SK-N-SH treated with all-trans-retinoic acid at 6 μM for 48 hours (cell line): ENCODE measurements around the gene CRTC3.

Experiments used
- ATAC-seq: fragments of 200-7000 bp; cut with Tn5 transposase; 3 replicates; pipeline ENCODE4 v1.9.1; 2020; ENCODE audit warnings: mild to moderate bottlenecking, moderate library complexity
- ARNTL ChIP-seq: fragments of 450-650 bp; formaldehyde crosslinking; IDR thresholded peaks from 2 replicates; pipeline ENCODE4 v1.5.0; 2020; ENCODE audit warnings: low read depth, mild to moderate bottlenecking, moderate library complexity, borderline replicate concordance
- CREB5 ChIP-seq: fragments of 250-450 bp; sonication (Bioruptor Pico); IDR thresholded peaks from 2 replicates; pipeline ENCODE4 v1.5.1; 2020; ENCODE audit warnings: low read depth, mild to moderate bottlenecking, moderate library complexity
- CSDC2 ChIP-seq: fragments of 250-450 bp; sonication (Bioruptor Pico); IDR thresholded peaks from 2 replicates; pipeline ENCODE4 v1.5.0; 2020; ENCODE audit warnings: mild to moderate bottlenecking, moderate library complexity
- CSRNP3 ChIP-seq: fragments of 250-450 bp; sonication (Bioruptor Pico); IDR thresholded peaks from 2 replicates; pipeline ENCODE4 v1.5.1; 2021; ENCODE audit warnings: mild to moderate bottlenecking, moderate library complexity
- GLIS3 ChIP-seq: fragments of 250-450 bp; sonication (Bioruptor Pico); IDR thresholded peaks from 2 replicates; pipeline ENCODE4 v1.5.0; 2020; ENCODE audit warnings: mild to moderate bottlenecking, moderate library complexity
- ISL1 ChIP-seq: fragments of 250-450 bp; sonication (Bioruptor Pico); IDR thresholded peaks from 2 replicates; pipeline ENCODE4 v2.1.2; 2022; ENCODE audit warnings: mild to moderate bottlenecking, moderate library complexity
- OSR1 ChIP-seq: fragments of 250-450 bp; sonication (Bioruptor Pico); IDR thresholded peaks from 2 replicates; pipeline ENCODE4 v1.8.0; 2022; ENCODE audit warnings: moderate library complexity, mild to moderate bottlenecking, inconsistent platforms
- PATZ1 ChIP-seq: fragments of 250-450 bp; sonication (Bioruptor Pico); IDR thresholded peaks from 2 replicates; pipeline ENCODE4 v1.8.0; 2020; ENCODE audit warnings: mild to moderate bottlenecking, moderate library complexity, borderline replicate concordance
- POU6F1 ChIP-seq: fragments of 250-450 bp; sonication (Bioruptor Pico); IDR thresholded peaks from 2 replicates; pipeline ENCODE4 v1.8.0; 2021; ENCODE audit warnings: low read depth, mild to moderate bottlenecking, moderate library complexity, borderline replicate concordance
- PPARA ChIP-seq: fragments of 250-450 bp; sonication (Bioruptor Pico); IDR thresholded peaks from 2 replicates; pipeline ENCODE4 v1.5.0; 2020; ENCODE audit warnings: mild to moderate bottlenecking, borderline replicate concordance
- RARB ChIP-seq: fragments of 250-450 bp; sonication (Bioruptor Pico); IDR thresholded peaks from 2 replicates; pipeline ENCODE4 v1.8.0; 2021; ENCODE audit warnings: mild to moderate bottlenecking, moderate library complexity
- SNAI2 ChIP-seq: fragments of 250-450 bp; sonication (Bioruptor Pico); IDR thresholded peaks from 2 replicates; pipeline ENCODE4 v1.5.0; 2020; ENCODE audit warnings: mild to moderate bottlenecking, moderate library complexity
- TCF4 ChIP-seq: fragments of 250-450 bp; sonication (Bioruptor Pico); IDR thresholded peaks from 2 replicates; pipeline ENCODE4 v1.8.0; 2021; ENCODE audit warnings: mild to moderate bottlenecking, moderate library complexity, borderline replicate concordance
- TOX ChIP-seq: fragments of 250-450 bp; sonication (Bioruptor Pico); IDR thresholded peaks from 2 replicates; pipeline ENCODE4 v1.8.0; 2021; ENCODE audit warnings: mild to moderate bottlenecking, moderate library complexity, borderline replicate concordance
- TSHZ2 ChIP-seq: fragments of 250-450 bp; sonication (Bioruptor Pico); IDR thresholded peaks from 2 replicates; pipeline ENCODE4 v1.5.0; 2020; ENCODE audit warnings: mild to moderate bottlenecking, moderate library complexity
- ZC3H10 ChIP-seq: fragments of 250-450 bp; sonication (Bioruptor Pico); IDR thresholded peaks from 2 replicates; pipeline ENCODE4 v1.5.1; 2021; ENCODE audit warnings: mild to moderate bottlenecking, moderate library complexity
- ZFP30 ChIP-seq: fragments of 450-650 bp; formaldehyde crosslinking; IDR thresholded peaks from 2 replicates; pipeline ENCODE4 v1.5.0; 2022; ENCODE audit warnings: mild to moderate bottlenecking, moderate library complexity
- ZNF565 ChIP-seq: fragments of 450-650 bp; formaldehyde crosslinking; conservative IDR thresholded peaks from 2 replicates; pipeline ENCODE4 v1.5.0; 2020; ENCODE audit warnings: low read depth, mild to moderate bottlenecking, moderate library complexity
- ZNF70 ChIP-seq: fragments of 450-650 bp; formaldehyde crosslinking; IDR thresholded peaks from 2 replicates; pipeline ENCODE4 v1.5.0; 2020; ENCODE audit warnings: mild to moderate bottlenecking, moderate library complexity
- ZNF8 ChIP-seq: fragments of 450-650 bp; formaldehyde crosslinking; IDR thresholded peaks from 2 replicates; pipeline ENCODE4 v1.5.0; 2020; ENCODE audit warnings: mild to moderate bottlenecking, moderate library complexity

CRTC3 gene

GRCh38 chr15:90493647-90494046, 36.1 kb upstream of the CRTC3 start:
- ATAC-seq = no peak

GRCh38 chr15:90495067-90495466, 34.7 kb upstream of the CRTC3 start:
- no peak for ATAC-seq
- TF ChIP-seq ISL1 (CRISPR knock-in tag) (no peak), TCF4 (CRISPR knock-in tag) (no peak), OSR1 (no peak), ARNTL (CRISPR knock-in tag) (no peak), PATZ1 (CRISPR knock-in tag) (no peak), SNAI2 (no peak), RARB (CRISPR knock-in tag) (no peak), ZFP30 (CRISPR knock-in tag) (no peak)

More at GRCh38 chr15:90493647-90494046, 36.1 kb upstream of the CRTC3 start:
- TF ChIP-seq ZC3H10 = no peak
- no peak for TF ChIP-seq CSRNP3 (CRISPR knock-in tag)
- TF ChIP-seq ZNF565 (CRISPR knock-in tag) = no peak
- no peak for TF ChIP-seq CSDC2 (CRISPR knock-in tag)
- no peak for TF ChIP-seq ZNF8 (CRISPR knock-in tag)
- no peak for TF ChIP-seq SNAI2
- no peak for TF ChIP-seq OSR1
- TF ChIP-seq RARB (CRISPR knock-in tag) = no peak
- no peak for TF ChIP-seq TSHZ2 (CRISPR knock-in tag)

GRCh38 chr15:90496791-90497190, 32.9 kb upstream of the CRTC3 start:
- no peak for TF ChIP-seq CSDC2 (CRISPR knock-in tag)
- no peak for TF ChIP-seq TSHZ2 (CRISPR knock-in tag)
- no peak for TF ChIP-seq SNAI2
- no peak for TF ChIP-seq ZC3H10
- TF ChIP-seq ZNF8 (CRISPR knock-in tag) = no peak
- no peak for TF ChIP-seq CREB5 (CRISPR knock-in tag)
- TF ChIP-seq TCF4 (CRISPR knock-in tag) = no peak
- no peak for TF ChIP-seq POU6F1 (CRISPR knock-in tag)
- no peak for TF ChIP-seq PPARA (CRISPR knock-in tag)
- TF ChIP-seq GLIS3 (CRISPR knock-in tag) = no peak
- no peak for TF ChIP-seq RARB (CRISPR knock-in tag)
- TF ChIP-seq ZFP30 (CRISPR knock-in tag) = no peak
- TF ChIP-seq TOX (CRISPR knock-in tag) = no peak
- no peak for TF ChIP-seq ZNF70
- no peak for ATAC-seq
